ENCODE results near the gene TTC7B. TPM values are rescaled to one million over a fixed set of nuclear protein-coding genes. Genes with fewer than 3 reads are reported as not detected.

TTC7B gene
- total and polyA plus RNA-seq, 2 of the 13 experiments (the other 11 are each of a cell fraction or from before 2014, with no cell fraction given), result 1.3 to 3.2 TPM

DNA sequence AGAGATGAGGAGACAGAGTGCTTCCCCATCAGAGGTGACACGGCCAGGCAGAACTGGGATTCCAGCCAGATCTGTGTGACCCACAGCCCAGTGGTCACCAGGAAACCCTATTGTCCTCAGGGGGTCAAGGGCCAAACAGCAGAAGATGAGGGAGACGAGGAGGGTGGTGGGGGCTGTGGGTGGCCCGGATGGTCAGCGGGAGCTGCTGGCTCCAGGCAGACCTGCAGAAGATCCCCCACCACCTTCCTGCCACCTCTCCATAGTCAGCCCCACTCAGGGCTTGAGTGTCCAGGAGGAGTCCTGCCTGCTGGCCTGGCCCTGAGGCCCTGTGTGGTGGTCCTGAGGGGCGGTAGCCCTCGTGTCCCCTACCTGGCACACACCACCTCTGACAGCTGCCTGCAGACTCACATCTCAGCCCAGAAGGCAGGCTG, 282.6 kb downstream of the TTC7B start:
- intact Hi-C loops (cut with micrococcal nuclease; ENCODE audit: unreplicated experiment) (no loop called here), in situ Hi-C loops (cut with HindIII; ENCODE audit: extremely low pct_ligation_motif_present, low pct_unique_long_range_greater_than_20kb) (no loop called here)
- Histone ChIP-seq H3K9me3 (ENCODE audit: low read length) (no peaks in the 10 kb centered on the region), H3K27ac (ENCODE audit: extremely low read length, insufficient read depth, low read length) (no peak overlapping the region), H3K4me3 (replicated peaks in 1 of 3; ENCODE audit: insufficient read depth in 1 of 3, low read depth in 2 of 3, low read length in 3 of 3) (no peak overlapping the region), H2AFZ (ENCODE audit: low read length) (no peak overlapping the region), H3K9ac (ENCODE audit: insufficient read depth, low read depth, low read length) (no peak overlapping the region), H3K27me3 (ENCODE audit: control insufficient read depth in 1 of 2, insufficient read depth in 2 of 2, low read length in 2 of 2) (peaks cover 0 to 7% of the 10 kb centered on the region in 2 experiments; a peak in 3 of 5 replicates), H3K4me1 (ENCODE audit: insufficient read depth, low read length) (no peaks in the 10 kb centered on the region; the same call in 1 of the 2 replicates), H4K20me1 (ENCODE audit: insufficient read depth, low read length) (no peaks in the 10 kb centered on the region), H3K4me2 (ENCODE audit: low read depth, low read length) (no peak overlapping the region; the same call in 1 of the 2 replicates), H3K79me2 (ENCODE audit: insufficient read depth, low read length) (no peaks in the 10 kb centered on the region), H3K36me3 (replicated peaks in 1 of 2; ENCODE audit: control insufficient read depth in 1 of 2, insufficient read depth in 2 of 2, low read length in 2 of 2) (no peaks in the 10 kb centered on the region)
- ChIA-PET POLR2A (no interaction called here), CTCF (ENCODE audit: low intra/inter-chr PET ratio, low total read pairs) (no interaction called here)
- TF ChIP-seq, protein P1, sequence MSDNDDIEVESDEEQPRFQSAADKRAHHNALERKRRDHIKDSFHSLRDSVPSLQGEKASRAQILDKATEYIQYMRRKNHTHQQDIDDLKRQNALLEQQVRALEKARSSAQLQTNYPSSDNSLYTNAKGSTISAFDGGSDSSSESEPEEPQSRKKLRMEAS (IDR thresholded peaks at IDR 0.05), result no peak
- TF ChIP-seq ZNF24 (IDR thresholded peaks at IDR 0.05) (no peak), HNF4G (IDR thresholded peaks at IDR 0.05; ENCODE audit: borderline replicate concordance, low read depth, low read length) (no peak), HNF4G (CRISPR knock-in tag; IDR thresholded peaks at IDR 0.05; ENCODE audit: borderline replicate concordance, low read depth) (no peak), RELA (CRISPR knock-in tag; IDR thresholded peaks at IDR 0.05) (no peak)
- TF ChIP-seq, protein P2, sequence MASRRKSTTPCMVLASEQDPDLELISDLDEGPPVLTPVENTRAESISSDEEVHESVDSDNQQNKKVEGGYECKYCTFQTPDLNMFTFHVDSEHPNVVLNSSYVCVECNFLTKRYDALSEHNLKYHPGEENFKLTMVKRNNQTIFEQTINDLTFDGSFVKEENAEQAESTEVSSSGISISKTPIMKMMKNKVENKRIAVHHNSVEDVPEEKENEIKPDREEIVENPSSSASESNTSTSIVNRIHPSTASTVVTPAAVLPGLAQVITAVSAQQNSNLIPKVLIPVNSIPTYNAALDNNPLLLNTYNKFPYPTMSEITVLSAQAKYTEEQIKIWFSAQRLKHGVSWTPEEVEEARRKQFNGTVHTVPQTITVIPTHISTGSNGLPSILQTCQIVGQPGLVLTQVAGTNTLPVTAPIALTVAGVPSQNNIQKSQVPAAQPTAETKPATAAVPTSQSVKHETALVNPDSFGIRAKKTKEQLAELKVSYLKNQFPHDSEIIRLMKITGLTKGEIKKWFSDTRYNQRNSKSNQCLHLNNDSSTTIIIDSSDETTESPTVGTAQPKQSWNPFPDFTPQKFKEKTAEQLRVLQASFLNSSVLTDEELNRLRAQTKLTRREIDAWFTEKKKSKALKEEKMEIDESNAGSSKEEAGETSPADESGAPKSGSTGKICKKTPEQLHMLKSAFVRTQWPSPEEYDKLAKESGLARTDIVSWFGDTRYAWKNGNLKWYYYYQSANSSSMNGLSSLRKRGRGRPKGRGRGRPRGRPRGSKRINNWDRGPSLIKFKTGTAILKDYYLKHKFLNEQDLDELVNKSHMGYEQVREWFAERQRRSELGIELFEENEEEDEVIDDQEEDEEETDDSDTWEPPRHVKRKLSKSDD (CRISPR knock-in tag; IDR thresholded peaks at IDR 0.05; ENCODE audit: low read depth), result no peak
- TF ChIP-seq, protein P3, sequence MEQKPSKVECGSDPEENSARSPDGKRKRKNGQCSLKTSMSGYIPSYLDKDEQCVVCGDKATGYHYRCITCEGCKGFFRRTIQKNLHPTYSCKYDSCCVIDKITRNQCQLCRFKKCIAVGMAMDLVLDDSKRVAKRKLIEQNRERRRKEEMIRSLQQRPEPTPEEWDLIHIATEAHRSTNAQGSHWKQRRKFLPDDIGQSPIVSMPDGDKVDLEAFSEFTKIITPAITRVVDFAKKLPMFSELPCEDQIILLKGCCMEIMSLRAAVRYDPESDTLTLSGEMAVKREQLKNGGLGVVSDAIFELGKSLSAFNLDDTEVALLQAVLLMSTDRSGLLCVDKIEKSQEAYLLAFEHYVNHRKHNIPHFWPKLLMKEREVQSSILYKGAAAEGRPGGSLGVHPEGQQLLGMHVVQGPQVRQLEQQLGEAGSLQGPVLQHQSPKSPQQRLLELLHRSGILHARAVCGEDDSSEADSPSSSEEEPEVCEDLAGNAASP (CRISPR knock-in tag; IDR thresholded peaks at IDR 0.05; ENCODE audit: borderline replicate concordance), result no peak
- TF ChIP-seq, protein P4, sequence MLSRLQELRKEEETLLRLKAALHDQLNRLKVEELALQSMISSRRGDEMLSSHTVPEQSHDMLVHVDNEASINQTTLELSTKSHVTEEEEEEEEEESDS (CRISPR knock-in tag; IDR thresholded peaks at IDR 0.05; ENCODE audit: borderline replicate concordance), result no peak
- no TSS peak for BruUV-seq (replicated peaks)
- no peak for FAIRE-seq
- WGBS (ENCODE audit: low lambda C conversion rate), result no CpG with 5 or more reads among the region's 6 CpGs
- DNase-seq (ENCODE audit: low spot score), result no peak
- ATAC-seq, result peak; percentile 28
